ENCODE results near the gene ATG7.

GRCh38 chr3:11247362-11247761, 24.8 kb upstream of the ATG7 start:
- TF ChIP-seq CTCF (conservative IDR thresholded peaks at IDR 0.05): no peak
- no peak for TF ChIP-seq EZH2 (IDR thresholded peaks at IDR 0.05; ENCODE audit: low read depth)

All from PC-9 (cell line).